ENCODE data around the gene GNAQ. TPM values are rescaled to one million over a fixed set of nuclear protein-coding genes. Genes with fewer than 3 reads are reported as not detected.

Gene GNAQ
- polyA plus RNA-seq, 1 donor (not counting 4 experiments of a cell fraction or from before 2014, with no cell fraction given): 64.3 TPM

DNA sequence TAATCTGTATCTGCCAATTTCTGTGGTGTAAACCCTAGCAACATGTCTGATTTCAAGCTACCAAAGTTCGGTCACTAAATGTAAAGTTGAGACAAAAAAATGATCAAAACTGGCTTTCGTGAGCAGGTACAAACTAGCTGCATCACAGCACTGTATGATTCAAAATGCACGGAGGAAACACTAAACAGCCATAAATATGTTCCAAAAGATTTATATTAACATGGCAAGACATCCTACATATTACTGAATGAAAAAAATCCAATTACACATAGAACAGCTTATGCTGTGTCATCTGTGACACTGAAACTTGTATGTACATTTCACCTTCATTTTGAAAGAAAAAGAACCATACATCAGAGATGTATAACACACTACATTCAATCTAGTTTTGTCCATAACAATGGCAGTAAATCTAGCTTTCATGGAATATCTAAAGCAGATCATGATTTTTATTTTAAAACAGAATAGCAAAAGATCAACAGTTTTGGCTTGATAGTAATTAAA, 14.4 kb downstream of the GNAQ start:
- Histone ChIP-seq H3K27ac (ENCODE audit: control insufficient read depth, insufficient read depth, low read length) (no peak overlapping the region), H3K9me3 (ENCODE audit: control insufficient read depth, low read depth, low read length) (no peaks in the 10 kb centered on the region), H4K20me1 (ENCODE audit: control insufficient read depth, extremely low read depth, insufficient read depth, low read length) (no peaks in the 10 kb centered on the region), H3K36me3 (ENCODE audit: control insufficient read depth in 2 of 2, extremely low read depth in 1 of 2, insufficient read depth in 2 of 2, low read length in 2 of 2) (peaks cover 0 to 3% of the 10 kb centered on the region in 2 experiments), H3K9ac (ENCODE audit: control insufficient read depth, extremely low read depth, insufficient read depth, low read length) (no peak overlapping the region), H3K9me1 (ENCODE audit: control insufficient read depth, extremely low read depth, insufficient read depth, low read length) (peaks cover 2% of the 10 kb centered on the region), H3K4me1 (ENCODE audit: control insufficient read depth, extremely low read depth, insufficient read depth, low read length) (peaks cover 5% of the 10 kb centered on the region), H3K4me2 (ENCODE audit: control insufficient read depth, extremely low read depth, insufficient read depth, low read depth, low read length) (no peak overlapping the region), H2AFZ (ENCODE audit: control insufficient read depth, low read length) (no peak overlapping the region), H3K27me3 (ENCODE audit: control insufficient read depth, extremely low read depth, insufficient read depth, low read length) (no peaks in the 10 kb centered on the region), H3K79me2 (ENCODE audit: control insufficient read depth, insufficient read depth, low read length) (peaks cover 86% of the 10 kb centered on the region), H3K4me3 (ENCODE audit: control insufficient read depth in 2 of 3, extremely low read depth in 1 of 3, insufficient read depth in 2 of 3, low read depth in 1 of 3, low read length in 3 of 3) (no peak overlapping the region)
- TF ChIP-seq EZH2 (IDR thresholded peaks at IDR 0.05; ENCODE audit: low read length): no peak
- TF ChIP-seq, protein P1, sequence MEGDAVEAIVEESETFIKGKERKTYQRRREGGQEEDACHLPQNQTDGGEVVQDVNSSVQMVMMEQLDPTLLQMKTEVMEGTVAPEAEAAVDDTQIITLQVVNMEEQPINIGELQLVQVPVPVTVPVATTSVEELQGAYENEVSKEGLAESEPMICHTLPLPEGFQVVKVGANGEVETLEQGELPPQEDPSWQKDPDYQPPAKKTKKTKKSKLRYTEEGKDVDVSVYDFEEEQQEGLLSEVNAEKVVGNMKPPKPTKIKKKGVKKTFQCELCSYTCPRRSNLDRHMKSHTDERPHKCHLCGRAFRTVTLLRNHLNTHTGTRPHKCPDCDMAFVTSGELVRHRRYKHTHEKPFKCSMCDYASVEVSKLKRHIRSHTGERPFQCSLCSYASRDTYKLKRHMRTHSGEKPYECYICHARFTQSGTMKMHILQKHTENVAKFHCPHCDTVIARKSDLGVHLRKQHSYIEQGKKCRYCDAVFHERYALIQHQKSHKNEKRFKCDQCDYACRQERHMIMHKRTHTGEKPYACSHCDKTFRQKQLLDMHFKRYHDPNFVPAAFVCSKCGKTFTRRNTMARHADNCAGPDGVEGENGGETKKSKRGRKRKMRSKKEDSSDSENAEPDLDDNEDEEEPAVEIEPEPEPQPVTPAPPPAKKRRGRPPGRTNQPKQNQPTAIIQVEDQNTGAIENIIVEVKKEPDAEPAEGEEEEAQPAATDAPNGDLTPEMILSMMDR (optimal IDR thresholded peaks at IDR 0.05 in 1 of 3, IDR thresholded peaks at IDR 0.05 in 1 of 3, conservative IDR thresholded peaks at IDR 0.05 in 1 of 3; ENCODE audit: extremely low read depth in 1 of 3, insufficient read depth in 2 of 3, low read length in 3 of 3): no peak
- DNase-seq (ENCODE audit: low read depth, low spot score): no peak
- dilution Hi-C loops (cut with MboI; ENCODE audit: extremely low pct_ligation_motif_present, low sequenced_read_pairs): no loop called here
- no peak for FAIRE-seq

DNA sequence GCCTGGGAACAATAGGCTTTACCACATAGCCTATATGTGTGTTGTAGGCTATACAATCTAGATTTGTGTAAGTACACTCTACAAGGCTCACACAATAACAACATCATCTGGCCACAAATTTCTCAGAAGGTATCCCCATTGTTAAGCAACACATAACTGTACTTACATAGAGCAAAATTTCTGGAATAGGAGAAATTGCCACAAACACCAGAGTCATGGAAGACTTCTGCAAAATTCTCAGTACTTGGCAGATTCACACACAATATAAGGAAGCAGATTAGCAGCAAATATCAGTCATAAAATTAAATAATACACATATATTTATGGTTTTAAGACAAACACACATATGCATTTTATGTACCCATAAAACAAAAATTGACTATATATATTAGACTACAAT, 16.4 kb downstream of the GNAQ start:
- no peak overlapping the region for H3K9ac ChIP-seq (ENCODE audit: control insufficient read depth, extremely low read depth, insufficient read depth, low read length)
- no peak overlapping the region for H3K4me2 ChIP-seq (ENCODE audit: control insufficient read depth, extremely low read depth, insufficient read depth, low read depth, low read length)
- H4K20me1 ChIP-seq (ENCODE audit: control insufficient read depth, extremely low read depth, insufficient read depth, low read length): no peaks in the 10 kb centered on the region
- H3K9me3 ChIP-seq (ENCODE audit: control insufficient read depth, low read depth, low read length): no peaks in the 10 kb centered on the region
- peaks cover 2% of the 10 kb centered on the region for H3K9me1 ChIP-seq (ENCODE audit: control insufficient read depth, extremely low read depth, insufficient read depth, low read length)
- no peak for TF ChIP-seq EZH2 (IDR thresholded peaks at IDR 0.05; ENCODE audit: low read length)
- TF ChIP-seq, protein P1 (optimal IDR thresholded peaks at IDR 0.05 in 1 of 3, IDR thresholded peaks at IDR 0.05 in 1 of 3, conservative IDR thresholded peaks at IDR 0.05 in 1 of 3; ENCODE audit: extremely low read depth in 1 of 3, insufficient read depth in 2 of 3, low read length in 3 of 3): no peak
- no peak for DNase-seq (ENCODE audit: low read depth, low spot score)
- peaks cover 5% of the 10 kb centered on the region for H3K4me1 ChIP-seq (ENCODE audit: control insufficient read depth, extremely low read depth, insufficient read depth, low read length)
- H3K4me3 ChIP-seq (ENCODE audit: control insufficient read depth in 2 of 3, extremely low read depth in 1 of 3, insufficient read depth in 2 of 3, low read depth in 1 of 3, low read length in 3 of 3): no peak overlapping the region
- dilution Hi-C loops (cut with MboI; ENCODE audit: extremely low pct_ligation_motif_present, low sequenced_read_pairs): no loop called here
- no peak overlapping the region for H2AFZ ChIP-seq (ENCODE audit: control insufficient read depth, low read length)
- no peaks in the 10 kb centered on the region for H3K27me3 ChIP-seq (ENCODE audit: control insufficient read depth, extremely low read depth, insufficient read depth, low read length)
- FAIRE-seq: no peak
- H3K36me3 ChIP-seq (ENCODE audit: control insufficient read depth in 2 of 2, extremely low read depth in 1 of 2, insufficient read depth in 2 of 2, low read length in 2 of 2): peaks cover 0 to under 1% of the 10 kb centered on the region in 2 experiments
- no peak overlapping the region for H3K27ac ChIP-seq (ENCODE audit: control insufficient read depth, insufficient read depth, low read length)
- peaks cover 87% of the 10 kb centered on the region for H3K79me2 ChIP-seq (ENCODE audit: control insufficient read depth, insufficient read depth, low read length)

Data from keratinocyte (primary cell).